ENCODE data around the gene CHST7.

DNA sequence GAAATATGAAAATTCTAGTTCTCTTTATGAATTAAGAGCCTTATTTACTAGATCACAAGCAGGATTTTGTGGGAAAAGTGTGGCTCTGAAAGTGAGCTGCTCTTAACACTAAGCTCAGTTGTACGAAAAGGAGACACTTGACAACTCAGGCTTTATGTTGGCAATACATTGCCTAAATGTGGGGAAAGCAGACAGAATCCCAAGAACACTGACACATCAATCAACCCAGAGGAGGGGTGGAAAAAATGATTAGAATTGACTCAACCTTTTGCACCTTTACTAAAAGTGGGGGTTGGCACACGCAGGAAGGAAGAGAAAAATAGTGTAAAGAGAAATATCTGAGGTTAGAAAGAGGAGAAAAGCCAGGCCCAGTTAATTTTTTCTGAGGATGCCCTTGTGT, 61.6 kb downstream of the CHST7 start:
- TF ChIP-seq, protein P1, sequence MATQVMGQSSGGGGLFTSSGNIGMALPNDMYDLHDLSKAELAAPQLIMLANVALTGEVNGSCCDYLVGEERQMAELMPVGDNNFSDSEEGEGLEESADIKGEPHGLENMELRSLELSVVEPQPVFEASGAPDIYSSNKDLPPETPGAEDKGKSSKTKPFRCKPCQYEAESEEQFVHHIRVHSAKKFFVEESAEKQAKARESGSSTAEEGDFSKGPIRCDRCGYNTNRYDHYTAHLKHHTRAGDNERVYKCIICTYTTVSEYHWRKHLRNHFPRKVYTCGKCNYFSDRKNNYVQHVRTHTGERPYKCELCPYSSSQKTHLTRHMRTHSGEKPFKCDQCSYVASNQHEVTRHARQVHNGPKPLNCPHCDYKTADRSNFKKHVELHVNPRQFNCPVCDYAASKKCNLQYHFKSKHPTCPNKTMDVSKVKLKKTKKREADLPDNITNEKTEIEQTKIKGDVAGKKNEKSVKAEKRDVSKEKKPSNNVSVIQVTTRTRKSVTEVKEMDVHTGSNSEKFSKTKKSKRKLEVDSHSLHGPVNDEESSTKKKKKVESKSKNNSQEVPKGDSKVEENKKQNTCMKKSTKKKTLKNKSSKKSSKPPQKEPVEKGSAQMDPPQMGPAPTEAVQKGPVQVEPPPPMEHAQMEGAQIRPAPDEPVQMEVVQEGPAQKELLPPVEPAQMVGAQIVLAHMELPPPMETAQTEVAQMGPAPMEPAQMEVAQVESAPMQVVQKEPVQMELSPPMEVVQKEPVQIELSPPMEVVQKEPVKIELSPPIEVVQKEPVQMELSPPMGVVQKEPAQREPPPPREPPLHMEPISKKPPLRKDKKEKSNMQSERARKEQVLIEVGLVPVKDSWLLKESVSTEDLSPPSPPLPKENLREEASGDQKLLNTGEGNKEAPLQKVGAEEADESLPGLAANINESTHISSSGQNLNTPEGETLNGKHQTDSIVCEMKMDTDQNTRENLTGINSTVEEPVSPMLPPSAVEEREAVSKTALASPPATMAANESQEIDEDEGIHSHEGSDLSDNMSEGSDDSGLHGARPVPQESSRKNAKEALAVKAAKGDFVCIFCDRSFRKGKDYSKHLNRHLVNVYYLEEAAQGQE (IDR thresholded peaks at IDR 0.05; ENCODE audit: insufficient read depth in 1 of 2, low read depth in 2 of 2, low read length in 1 of 2) = no peak
- TF ChIP-seq, protein P2, sequence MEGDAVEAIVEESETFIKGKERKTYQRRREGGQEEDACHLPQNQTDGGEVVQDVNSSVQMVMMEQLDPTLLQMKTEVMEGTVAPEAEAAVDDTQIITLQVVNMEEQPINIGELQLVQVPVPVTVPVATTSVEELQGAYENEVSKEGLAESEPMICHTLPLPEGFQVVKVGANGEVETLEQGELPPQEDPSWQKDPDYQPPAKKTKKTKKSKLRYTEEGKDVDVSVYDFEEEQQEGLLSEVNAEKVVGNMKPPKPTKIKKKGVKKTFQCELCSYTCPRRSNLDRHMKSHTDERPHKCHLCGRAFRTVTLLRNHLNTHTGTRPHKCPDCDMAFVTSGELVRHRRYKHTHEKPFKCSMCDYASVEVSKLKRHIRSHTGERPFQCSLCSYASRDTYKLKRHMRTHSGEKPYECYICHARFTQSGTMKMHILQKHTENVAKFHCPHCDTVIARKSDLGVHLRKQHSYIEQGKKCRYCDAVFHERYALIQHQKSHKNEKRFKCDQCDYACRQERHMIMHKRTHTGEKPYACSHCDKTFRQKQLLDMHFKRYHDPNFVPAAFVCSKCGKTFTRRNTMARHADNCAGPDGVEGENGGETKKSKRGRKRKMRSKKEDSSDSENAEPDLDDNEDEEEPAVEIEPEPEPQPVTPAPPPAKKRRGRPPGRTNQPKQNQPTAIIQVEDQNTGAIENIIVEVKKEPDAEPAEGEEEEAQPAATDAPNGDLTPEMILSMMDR (IDR thresholded peaks at IDR 0.05) = no peak
- TF ChIP-seq POLR2AphosphoS5 (IDR thresholded peaks at IDR 0.05; ENCODE audit: low read depth, low read length) (no peak), SIN3A (IDR thresholded peaks at IDR 0.05; ENCODE audit: borderline replicate concordance, insufficient read depth, low read depth, low read length) (no peak), TCF7L2 (IDR thresholded peaks at IDR 0.05; ENCODE audit: low read depth, low read length) (no peak)
